Neural cell (in vitro differentiated cells): Measurements from ENCODE around the gene ADGRG6. TPM values are rescaled to one million over a fixed set of nuclear protein-coding genes. Genes with fewer than 3 reads are reported as not detected.

Experiments
- H2AFZ ChIP-seq: fragments of 200-600, 300-800 bp; sonication (generic), shearing (Covaris generic); 2 replicates; pipeline ENCODE4 v1.6.0; 2014; ENCODE audit warnings: low read depth, mild to moderate bottlenecking, antibody characterized with exemption, low read length, moderate library complexity
- H3F3A ChIP-seq: fragments of 200-600 bp; shearing (Covaris generic); 2 replicates; pipeline ENCODE4 v1.6.1; 2016; ENCODE audit warnings: mild to moderate bottlenecking, moderate library complexity, mixed read lengths, antibody characterized with exemption, low read length; ENCODE audit not compliant: insufficient read depth, poor library complexity, severe bottlenecking
- H3K27ac ChIP-seq: fragments of 200-600, 300-800 bp; sonication (generic), shearing (Covaris generic); 2 replicates; pipeline ENCODE4 v1.5.1; 2014; ENCODE audit warnings: mild to moderate bottlenecking, low read length, moderate library complexity
- H3K27me3 ChIP-seq: fragments of 300-800, 200-600 bp; sonication (generic), shearing (Covaris generic); 2 replicates; pipeline ENCODE4 v1.6.0; 2014; ENCODE audit warnings: mild to moderate bottlenecking, low read depth, low read length, moderate library complexity; ENCODE audit not compliant: insufficient read depth
- H3K36me3 ChIP-seq: fragments of 300-800, 200-600 bp; sonication (generic), shearing (Covaris generic); 2 replicates; pipeline ENCODE4 v1.5.1; 2014; ENCODE audit warnings: mild to moderate bottlenecking, antibody characterized with exemption, low read length, moderate library complexity; ENCODE audit not compliant: insufficient read depth
- H3K4me2 ChIP-seq: fragments of 300-800, 200-600 bp; sonication (generic), shearing (Covaris generic); 2 replicates; pipeline ENCODE4 v1.6.0; 2014; ENCODE audit warnings: mild to moderate bottlenecking, low read length
- H3K4me3 ChIP-seq: fragments of 300-800, 200-600 bp; sonication (generic), shearing (Covaris generic); 2 replicates; pipeline ENCODE4 v1.5.1; 2014; ENCODE audit warnings: mild to moderate bottlenecking, low read length, moderate library complexity
- H3K79me2 ChIP-seq: fragments of 200-600 bp; shearing (Covaris generic); replicated peaks from 2 replicates; pipeline ENCODE4 v1.6.0; 2014; ENCODE audit warnings: mild to moderate bottlenecking, low read length, moderate library complexity; ENCODE audit not compliant: insufficient read depth
- H3K9ac ChIP-seq: fragments of 300-800, 200-600 bp; sonication (generic), shearing (Covaris generic); 2 replicates; pipeline ENCODE4 v1.6.1; 2016; ENCODE audit warnings: mild to moderate bottlenecking, low read length, mixed read lengths
- H3K9me2 ChIP-seq: fragments of 200-600 bp; shearing (Covaris generic); 2 replicates; pipeline ENCODE4 v1.6.1; 2016; ENCODE audit warnings: mild to moderate bottlenecking, low read length, mixed read lengths; ENCODE audit not compliant: insufficient read depth
- H3K9me3 ChIP-seq: fragments of 200-600, 300-800 bp; sonication (generic), shearing (Covaris generic); 2 replicates; pipeline ENCODE4 v1.6.1; 2016; ENCODE audit warnings: mild to moderate bottlenecking, mixed run types, low read length, moderate library complexity, mixed read lengths
- H4K20me1 ChIP-seq: fragments of 200-600 bp; shearing (Covaris generic); 2 replicates; pipeline ENCODE4 v1.6.1; 2016; ENCODE audit warnings: mild to moderate bottlenecking, mixed run types; ENCODE audit not compliant: insufficient read depth
- EP300 ChIP-seq: fragments of 450-650 bp; conservative IDR thresholded peaks from 2 replicates; pipeline ENCODE4 v1.6.1; 2014; ENCODE audit warnings: antibody characterized with exemption, mild to moderate bottlenecking, moderate library complexity; ENCODE audit not compliant: poor library complexity, severe bottlenecking
- EZH2 ChIP-seq: fragments of 200-600, 300-800 bp; shearing (Covaris generic), sonication (generic); IDR thresholded peaks from 2 replicates; pipeline ENCODE4 v1.6.1; 2014; ENCODE audit warnings: antibody characterized with exemption, low read length, borderline replicate concordance, mild to moderate bottlenecking; ENCODE audit not compliant: insufficient read depth, poor library complexity, severe bottlenecking
- MXI1 ChIP-seq: fragments of 450-650 bp; conservative IDR thresholded peaks from 2 replicates; pipeline ENCODE4 v1.6.1; 2014; ENCODE audit warnings: antibody characterized with exemption, mild to moderate bottlenecking; ENCODE audit not compliant: poor library complexity, severe bottlenecking
- POLR2AphosphoS5 ChIP-seq: IDR thresholded peaks from 2 replicates; pipeline ENCODE4 v1.6.1; 2012
- RAD21 ChIP-seq: fragments of 450-650 bp; conservative IDR thresholded peaks from 2 replicates; pipeline ENCODE4 v1.6.1; 2014; ENCODE audit warnings: antibody characterized with exemption, mild to moderate bottlenecking, moderate library complexity
- SMC3 ChIP-seq: fragments of 450-650 bp; conservative IDR thresholded peaks from 2 replicates; pipeline ENCODE4 v1.6.1; 2014; ENCODE audit warnings: antibody characterized with exemption, mild to moderate bottlenecking, moderate library complexity; ENCODE audit not compliant: poor library complexity
- TAF1 ChIP-seq: IDR thresholded peaks from 2 replicates; pipeline ENCODE4 v1.6.1; 2012; ENCODE audit warnings: low read depth
- polyA plus RNA-seq: library from polyadenylated mRNA; depleted of rRNA; stranded (reverse); fragments of >200 nt; gene quantifications from 2 replicates; pipeline ENCODE4 v1.2.3, GENCODE V29; 2014
- TF ChIP-seq, protein P1 (sequence below): fragments of 450-650 bp; IDR thresholded peaks from 2 replicates; pipeline ENCODE4 v1.5.1; 2014; ENCODE audit warnings: antibody characterized with exemption, mild to moderate bottlenecking, moderate library complexity; ENCODE audit not compliant: poor library complexity, severe bottlenecking
- TF ChIP-seq, protein P2 (sequence below): IDR thresholded peaks from 2 replicates; pipeline ENCODE4 v1.6.1; 2012; ENCODE audit warnings: borderline replicate concordance

The ADGRG6 gene
- polyA plus RNA-seq, 1 donor from 2014 or later = 0.37 TPM

DNA sequence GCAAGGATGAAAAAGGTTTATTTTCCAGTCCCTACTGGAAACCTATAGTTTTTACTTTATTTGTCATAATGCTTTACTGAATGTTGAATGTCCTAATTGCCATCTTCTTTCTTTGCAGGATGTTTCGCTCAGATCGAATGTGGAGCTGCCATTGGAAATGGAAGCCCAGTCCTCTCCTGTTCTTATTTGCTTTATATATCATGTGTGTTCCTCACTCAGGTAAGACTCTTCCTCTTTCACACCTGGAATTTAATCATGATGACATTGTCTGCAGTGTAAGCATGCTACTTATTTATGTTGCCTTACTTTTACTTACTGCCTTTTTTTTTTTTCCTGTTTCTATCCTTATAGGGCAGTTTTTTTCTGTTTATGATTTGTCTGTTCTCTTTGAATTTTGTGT, 7.6 kb downstream of the ADGRG6 start:
- TF ChIP-seq, protein P1, sequence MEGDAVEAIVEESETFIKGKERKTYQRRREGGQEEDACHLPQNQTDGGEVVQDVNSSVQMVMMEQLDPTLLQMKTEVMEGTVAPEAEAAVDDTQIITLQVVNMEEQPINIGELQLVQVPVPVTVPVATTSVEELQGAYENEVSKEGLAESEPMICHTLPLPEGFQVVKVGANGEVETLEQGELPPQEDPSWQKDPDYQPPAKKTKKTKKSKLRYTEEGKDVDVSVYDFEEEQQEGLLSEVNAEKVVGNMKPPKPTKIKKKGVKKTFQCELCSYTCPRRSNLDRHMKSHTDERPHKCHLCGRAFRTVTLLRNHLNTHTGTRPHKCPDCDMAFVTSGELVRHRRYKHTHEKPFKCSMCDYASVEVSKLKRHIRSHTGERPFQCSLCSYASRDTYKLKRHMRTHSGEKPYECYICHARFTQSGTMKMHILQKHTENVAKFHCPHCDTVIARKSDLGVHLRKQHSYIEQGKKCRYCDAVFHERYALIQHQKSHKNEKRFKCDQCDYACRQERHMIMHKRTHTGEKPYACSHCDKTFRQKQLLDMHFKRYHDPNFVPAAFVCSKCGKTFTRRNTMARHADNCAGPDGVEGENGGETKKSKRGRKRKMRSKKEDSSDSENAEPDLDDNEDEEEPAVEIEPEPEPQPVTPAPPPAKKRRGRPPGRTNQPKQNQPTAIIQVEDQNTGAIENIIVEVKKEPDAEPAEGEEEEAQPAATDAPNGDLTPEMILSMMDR = no peak
- TF ChIP-seq POLR2AphosphoS5 (no peak), TAF1 (no peak), RAD21 (no peak), EP300 (no peak), MXI1 (no peak), SMC3 (no peak), EZH2 (no peak)
- TF ChIP-seq, protein P2, sequence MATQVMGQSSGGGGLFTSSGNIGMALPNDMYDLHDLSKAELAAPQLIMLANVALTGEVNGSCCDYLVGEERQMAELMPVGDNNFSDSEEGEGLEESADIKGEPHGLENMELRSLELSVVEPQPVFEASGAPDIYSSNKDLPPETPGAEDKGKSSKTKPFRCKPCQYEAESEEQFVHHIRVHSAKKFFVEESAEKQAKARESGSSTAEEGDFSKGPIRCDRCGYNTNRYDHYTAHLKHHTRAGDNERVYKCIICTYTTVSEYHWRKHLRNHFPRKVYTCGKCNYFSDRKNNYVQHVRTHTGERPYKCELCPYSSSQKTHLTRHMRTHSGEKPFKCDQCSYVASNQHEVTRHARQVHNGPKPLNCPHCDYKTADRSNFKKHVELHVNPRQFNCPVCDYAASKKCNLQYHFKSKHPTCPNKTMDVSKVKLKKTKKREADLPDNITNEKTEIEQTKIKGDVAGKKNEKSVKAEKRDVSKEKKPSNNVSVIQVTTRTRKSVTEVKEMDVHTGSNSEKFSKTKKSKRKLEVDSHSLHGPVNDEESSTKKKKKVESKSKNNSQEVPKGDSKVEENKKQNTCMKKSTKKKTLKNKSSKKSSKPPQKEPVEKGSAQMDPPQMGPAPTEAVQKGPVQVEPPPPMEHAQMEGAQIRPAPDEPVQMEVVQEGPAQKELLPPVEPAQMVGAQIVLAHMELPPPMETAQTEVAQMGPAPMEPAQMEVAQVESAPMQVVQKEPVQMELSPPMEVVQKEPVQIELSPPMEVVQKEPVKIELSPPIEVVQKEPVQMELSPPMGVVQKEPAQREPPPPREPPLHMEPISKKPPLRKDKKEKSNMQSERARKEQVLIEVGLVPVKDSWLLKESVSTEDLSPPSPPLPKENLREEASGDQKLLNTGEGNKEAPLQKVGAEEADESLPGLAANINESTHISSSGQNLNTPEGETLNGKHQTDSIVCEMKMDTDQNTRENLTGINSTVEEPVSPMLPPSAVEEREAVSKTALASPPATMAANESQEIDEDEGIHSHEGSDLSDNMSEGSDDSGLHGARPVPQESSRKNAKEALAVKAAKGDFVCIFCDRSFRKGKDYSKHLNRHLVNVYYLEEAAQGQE = no peak

DNA sequence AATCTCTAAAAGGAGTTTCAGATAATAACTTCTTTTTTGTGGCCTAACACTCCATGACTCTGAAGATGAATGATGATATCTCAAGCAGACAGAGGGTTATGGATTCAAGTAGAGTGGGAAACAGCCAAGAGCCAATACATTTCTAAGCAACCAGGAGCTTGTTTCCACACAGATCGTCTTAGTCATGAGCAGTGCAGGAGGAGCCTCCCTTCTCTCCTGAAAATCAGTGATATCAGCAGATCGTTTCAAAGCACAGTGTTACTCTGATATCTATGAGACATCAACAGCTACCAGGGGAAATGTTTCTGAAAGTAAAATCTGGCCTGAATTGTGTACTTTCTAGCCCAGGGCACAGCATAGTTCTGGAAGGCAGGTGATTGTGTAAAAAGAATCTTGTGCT, 11.5 kb downstream of the ADGRG6 start:
- Histone ChIP-seq H3K9me3 (no peaks in the 10 kb centered on the region), H3K9me2 (no peaks in the 10 kb centered on the region), H3K4me3 (no peak overlapping the region), H3K27ac (no peak overlapping the region), H3K27me3 (no peaks in the 10 kb centered on the region), H3F3A (no peaks in the 10 kb centered on the region), H2AFZ (no peak overlapping the region), H3K9ac (no peak overlapping the region), H3K79me2 (no peaks in the 10 kb centered on the region), H4K20me1 (no peaks in the 10 kb centered on the region), H3K4me2 (no peak overlapping the region), H3K36me3 (no peaks in the 10 kb centered on the region)
- no peak for TF ChIP-seq EP300
- no peak for TF ChIP-seq POLR2AphosphoS5
- TF ChIP-seq, protein P2 = no peak
- no peak for TF ChIP-seq EZH2
- no peak for TF ChIP-seq TAF1
- TF ChIP-seq MXI1 = no peak
- TF ChIP-seq RAD21 = no peak
- TF ChIP-seq, protein P1 = no peak
- no peak for TF ChIP-seq SMC3

More for the DNA sequence above, 7.6 kb downstream of the ADGRG6 start:
- H3K4me3 ChIP-seq = no peak overlapping the region
- H4K20me1 ChIP-seq = no peaks in the 10 kb centered on the region
- no peaks in the 10 kb centered on the region for H3K9me3 ChIP-seq
- no peaks in the 10 kb centered on the region for H3K79me2 ChIP-seq
- no peaks in the 10 kb centered on the region for H3K36me3 ChIP-seq
- no peaks in the 10 kb centered on the region for H3F3A ChIP-seq
- H3K27ac ChIP-seq = no peak overlapping the region
- H2AFZ ChIP-seq = no peak overlapping the region
- H3K9ac ChIP-seq = no peak overlapping the region
- H3K4me2 ChIP-seq = no peak overlapping the region
- no peaks in the 10 kb centered on the region for H3K9me2 ChIP-seq
- no peaks in the 10 kb centered on the region for H3K27me3 ChIP-seq
